Stimulated activated naive CD4-positive, alpha-beta T cell (primary cell): ENCODE data around the gene CRYAA.
"Not testable (repeated sequence)": the region's sequence is repeated elsewhere in the genome, so short reads cannot be mapped to it uniquely, and the experiment has no call there.

Experiments used
- DNase-seq, 6 experiments: peaks; one replicate each; lab custom pipeline; 2025; lab: John Stamatoyannopoulos, UW

The CRYAA gene

DNA sequence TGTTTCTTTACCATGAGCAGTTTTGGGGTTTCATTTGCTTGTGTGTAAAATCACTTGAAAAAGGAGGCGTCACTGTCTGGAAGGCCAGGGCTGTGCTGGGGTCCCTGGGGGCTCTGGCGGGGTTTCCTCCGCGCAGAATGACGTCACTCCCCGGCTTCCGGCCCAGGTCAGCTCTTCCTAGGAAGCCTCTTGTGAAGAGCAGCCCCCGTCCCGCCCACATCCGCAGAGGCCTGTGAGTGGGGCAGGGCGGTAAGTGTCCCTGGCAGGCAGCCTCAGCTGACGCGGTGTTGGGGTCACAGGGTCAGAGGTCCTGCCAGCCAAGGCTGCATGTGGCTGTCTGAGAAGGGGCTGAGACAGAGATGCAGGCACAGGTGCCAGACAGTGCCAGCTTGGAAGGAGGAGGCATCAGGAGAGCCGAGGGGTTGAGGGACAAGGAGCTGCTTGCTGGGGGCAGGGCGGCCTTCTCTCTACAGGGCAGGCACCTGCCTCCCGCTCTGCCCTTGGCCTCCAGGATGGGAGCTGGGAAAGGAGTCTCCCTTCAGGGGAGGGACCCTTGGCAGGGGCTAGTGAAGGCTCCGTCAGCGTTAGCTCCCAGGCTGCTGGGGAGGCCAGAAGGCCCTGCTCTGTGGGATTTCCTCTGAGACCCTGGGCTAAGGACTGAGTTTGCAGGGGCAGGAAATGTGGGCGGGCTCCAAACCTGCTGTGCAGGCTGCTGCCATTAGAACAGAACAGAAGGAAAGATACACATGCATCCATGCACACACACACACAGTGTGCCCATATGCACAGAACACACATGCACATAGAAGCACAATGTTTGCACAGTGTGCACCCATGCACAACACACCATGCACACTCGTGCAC lies 8.5 kb downstream of the CRYAA start:
- DNase-seq = not testable (repeated sequence)

DNA sequence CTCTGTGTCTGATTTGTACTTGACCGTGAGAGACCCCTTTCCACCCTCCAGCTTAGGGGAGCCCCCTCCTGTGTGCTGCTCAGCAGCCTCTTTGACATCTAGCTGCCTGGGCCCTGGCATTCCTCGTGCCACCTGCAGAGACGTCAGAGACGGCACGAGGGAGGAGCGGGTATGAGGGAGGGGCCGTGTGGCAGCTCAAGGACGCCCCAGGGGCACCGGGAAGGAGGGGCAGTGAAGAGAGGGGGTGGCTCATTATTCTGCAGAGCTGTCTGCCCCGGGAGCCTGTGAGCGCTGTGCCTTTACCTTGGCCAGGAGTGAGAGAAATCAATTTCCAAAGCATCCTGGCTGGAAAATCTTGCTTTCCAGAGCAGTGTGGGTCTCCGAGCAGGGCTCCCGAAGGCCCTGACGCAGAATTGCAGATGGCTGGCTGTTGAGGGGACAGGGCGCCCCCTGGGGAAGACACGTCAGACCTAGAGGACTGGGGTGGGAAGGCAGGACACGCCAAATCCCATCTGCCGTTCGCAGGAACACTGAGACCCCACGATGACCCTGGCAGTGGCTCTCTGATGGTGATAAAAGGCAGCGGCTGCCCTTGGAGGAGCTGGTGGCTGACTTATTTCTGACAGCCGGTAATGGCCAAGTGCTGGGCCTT lies 9.5 kb downstream of the CRYAA start:
- not testable (repeated sequence) for DNase-seq

DNA sequence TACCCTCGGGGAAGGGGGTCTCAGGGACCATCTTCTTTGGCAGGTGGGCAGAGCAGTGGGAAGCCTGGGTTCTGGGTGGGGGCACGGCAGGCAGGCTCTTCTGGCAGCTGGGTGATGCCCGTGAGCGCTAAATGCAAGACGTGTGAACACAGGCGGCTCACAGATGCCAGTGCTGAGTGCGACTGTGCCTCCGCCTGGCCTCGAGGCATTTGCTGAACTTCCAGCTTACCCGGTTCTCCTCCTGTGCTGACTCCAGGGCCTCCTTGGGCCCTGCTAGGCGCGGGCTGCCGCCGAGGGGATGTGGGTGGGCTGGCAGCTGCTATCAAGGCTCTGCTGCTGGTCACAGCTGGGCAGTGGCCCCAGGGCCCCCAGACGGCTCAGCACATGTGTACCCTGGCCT lies 12.2 kb downstream of the CRYAA start:
- not testable (repeated sequence) for DNase-seq

DNA sequence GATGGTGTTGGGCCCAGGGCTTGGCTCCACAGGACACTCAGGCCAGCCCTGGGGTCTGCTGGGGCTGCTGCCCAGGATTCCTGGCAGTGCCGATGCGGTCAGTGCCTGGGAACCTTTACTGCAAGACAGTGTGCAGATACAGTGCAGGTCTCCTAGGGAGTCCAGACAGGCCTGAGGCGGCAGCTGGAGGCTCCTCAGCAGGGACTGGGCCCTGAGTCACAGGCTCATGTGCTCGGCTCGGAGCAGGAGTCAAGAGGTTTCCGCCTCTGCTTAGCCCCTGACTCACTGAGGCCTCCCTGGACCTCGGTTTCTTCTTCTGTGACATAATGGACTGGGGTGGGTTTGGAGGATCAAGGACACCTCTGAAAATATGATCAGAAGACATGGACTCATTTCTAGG lies 18.5 kb downstream of the CRYAA start:
- not testable (repeated sequence) for DNase-seq

DNA sequence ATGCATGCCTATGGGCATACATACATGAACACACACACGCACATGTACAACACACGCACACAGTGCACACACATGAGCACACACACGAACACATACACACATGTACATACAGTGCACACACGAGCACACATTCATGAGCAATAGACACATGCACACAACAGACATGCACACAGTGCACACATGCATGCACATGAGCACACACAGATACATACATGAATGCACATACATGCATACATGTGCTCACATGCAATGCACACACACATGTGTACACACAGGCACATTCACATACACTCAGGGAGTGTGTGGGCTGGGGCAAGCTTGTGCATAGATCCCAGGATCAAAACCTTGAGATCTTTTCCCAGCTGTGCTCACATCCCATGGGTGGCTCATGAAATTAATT lies 18.9 kb downstream of the CRYAA start:
- DNase-seq = no peak

DNA sequence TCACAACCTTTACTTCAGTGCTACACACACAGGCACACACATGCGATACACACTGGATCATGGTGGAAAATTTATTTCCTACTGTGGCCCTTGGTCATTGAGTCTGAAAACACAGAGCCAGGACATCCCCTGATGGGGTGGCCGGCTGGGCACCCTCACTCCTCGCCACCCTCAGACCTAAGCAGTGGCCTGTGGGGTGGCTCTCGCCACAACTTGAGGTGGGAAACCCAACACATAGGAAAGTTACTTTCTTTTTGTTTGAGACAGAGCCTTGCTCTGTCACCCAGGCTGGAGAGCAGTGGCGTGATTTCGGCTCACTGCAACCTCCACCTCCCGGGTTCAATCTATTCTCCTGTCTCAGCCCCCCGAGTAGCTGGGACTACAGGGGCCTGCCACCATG lies 19.4 kb downstream of the CRYAA start:
- no peak for DNase-seq

DNA sequence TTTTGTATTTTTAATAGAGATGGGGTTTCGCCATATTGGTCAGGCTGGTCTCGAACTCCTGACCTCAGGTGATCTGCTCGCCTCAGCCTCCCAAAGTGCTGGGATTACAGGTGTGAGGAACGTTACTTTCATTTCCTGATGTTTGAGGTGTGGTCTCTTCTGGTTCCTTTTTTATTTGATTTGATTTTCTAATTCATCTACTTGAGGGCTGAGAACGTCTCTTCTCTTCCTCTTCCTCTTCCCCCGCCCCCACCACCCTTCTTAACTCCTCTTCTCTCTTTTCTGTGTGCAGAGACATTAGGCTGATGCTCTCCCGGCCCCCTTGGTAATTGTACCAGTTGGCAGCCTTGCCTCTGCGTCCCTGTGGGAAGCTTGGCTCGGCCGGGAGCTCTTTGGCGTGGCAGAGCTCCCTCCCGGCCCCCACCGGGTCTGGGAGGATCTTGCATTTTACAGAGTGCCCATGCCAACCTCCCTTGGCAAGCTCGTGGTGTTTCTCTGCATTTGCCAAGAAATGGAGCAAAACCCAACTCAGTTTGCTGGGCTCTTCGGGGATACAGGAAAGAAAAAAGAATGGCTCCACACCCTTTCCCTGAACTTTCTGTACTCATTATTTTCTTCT lies 19.9 kb downstream of the CRYAA start:
- DNase-seq = no peak

DNA sequence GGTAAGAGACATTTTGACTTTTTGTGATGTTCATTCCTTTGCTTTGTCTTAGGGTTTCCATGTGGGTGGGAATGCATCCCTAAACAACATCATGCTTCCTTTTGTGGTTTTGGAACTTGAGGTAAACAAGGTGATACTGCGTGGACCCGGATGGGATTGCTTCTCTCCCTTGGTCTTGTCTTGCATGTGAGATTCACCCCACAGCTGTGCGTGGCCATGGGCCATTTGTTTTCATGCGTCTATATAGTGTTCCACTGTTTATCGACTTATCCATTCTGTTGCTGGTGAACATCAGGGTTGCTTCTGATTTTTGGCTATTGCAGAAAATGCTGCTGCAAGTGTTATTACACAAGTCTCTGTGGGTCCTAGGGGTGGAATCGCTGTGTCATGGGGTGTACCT lies 21.1 kb downstream of the CRYAA start:
- DNase-seq = no peak

DNA sequence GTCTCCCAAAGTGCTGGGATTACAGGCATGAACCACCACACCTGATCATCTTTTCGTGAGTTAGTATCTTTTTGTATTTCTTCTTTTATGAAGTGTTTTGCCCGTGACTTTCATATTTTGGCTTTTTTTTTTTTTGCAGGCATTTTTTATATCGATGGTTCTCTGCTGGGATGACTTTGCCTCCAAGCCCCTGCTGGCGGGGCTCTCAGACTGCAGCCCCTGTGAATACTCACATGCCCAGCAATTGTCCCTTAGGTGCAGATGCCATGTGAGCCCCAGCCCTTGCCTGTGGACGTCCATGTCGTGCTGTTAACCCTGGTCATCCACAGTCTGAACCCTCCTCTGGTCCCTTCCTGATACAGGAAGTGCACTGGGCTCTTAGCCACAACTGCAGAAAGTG lies 21.7 kb downstream of the CRYAA start:
- DNase-seq = no peak

DNA sequence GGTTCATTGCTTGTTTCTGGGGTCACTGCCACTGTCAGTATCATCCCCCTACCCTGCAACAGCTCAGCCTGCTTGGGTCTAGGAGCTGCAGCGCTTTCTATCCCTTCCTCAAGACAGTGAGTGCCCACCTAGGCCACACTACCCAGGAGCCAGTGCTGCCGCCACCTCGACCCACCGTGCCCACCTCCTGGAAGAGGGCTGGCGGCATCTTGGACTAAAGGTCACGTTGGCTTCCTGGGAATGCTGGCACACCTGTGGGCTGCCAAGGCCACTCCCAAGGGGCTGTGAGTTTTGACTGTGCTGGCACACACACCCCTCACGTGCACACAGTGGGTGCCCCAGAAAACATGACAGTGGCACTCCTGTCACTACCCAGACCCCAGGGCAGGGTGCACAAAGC lies 22.1 kb downstream of the CRYAA start:
- no peak for DNase-seq

DNA sequence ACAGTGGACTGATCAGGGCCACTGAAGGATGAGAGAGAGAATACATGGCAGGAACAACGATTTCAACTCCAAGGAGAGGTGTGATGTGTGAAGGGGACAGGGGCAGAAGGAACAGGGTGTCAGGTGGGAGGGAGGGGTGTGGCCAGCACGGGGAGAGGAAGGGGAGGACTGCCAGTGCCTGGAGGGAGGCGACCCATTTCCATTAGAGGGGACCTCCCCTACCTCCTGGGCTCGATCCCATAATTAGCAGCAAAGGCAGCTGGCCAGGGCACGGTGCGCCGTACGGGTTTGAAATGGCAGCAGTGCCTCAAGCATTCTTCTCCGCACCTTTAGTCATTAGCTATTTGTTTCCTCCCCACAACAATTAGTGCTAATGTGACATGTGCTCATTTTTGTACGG lies 22.7 kb downstream of the CRYAA start:
- DNase-seq = no peak

DNA sequence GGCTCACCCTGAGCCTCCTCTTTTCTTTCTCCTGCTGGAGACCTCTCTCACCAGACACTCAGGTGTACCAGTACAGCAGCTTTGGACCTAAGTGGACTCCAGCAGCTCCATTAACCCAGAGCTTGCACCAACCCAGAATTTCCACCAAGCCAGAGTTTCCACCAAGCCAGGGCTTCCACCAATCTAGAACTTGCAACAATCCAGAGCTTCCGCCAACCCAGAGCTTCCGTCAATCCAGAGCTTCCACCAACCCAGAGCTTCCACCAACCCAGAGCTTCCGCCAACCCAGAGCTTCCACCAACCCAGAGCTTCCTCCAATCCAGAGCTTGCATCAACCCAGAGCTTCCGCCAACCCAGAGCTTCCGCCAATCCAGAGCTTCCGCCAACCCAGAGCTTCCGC lies 23.2 kb downstream of the CRYAA start:
- DNase-seq = no peak

DNA sequence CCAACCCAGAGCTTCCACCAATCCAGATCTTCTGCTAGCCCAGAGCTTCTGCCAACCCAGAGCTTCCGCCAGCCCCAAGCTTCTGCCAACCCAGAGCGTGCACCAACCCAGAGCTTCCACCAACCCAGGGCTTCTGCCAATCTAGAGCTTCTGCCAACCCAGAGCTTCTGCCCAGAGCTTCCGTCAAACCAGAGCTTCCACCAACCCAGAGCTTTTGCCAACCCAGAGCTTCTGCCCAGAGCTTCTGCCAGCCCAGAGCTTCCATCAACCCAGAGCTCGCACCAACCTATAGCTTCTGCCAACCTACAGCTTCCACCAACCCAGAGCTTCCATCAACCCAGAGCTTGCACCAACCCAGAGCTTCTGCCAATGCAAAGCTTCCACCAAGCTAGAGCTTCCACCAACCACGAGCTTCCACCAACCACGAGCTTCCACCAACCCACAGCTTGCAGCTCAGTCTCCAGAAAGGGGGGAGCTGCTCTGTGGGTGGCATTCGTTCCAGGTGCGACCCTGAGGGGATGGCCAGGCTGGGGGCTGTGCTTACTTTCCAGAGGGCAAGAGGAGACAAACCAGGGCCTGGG lies 23.8 kb downstream of the CRYAA start:
- DNase-seq = no peak

DNA sequence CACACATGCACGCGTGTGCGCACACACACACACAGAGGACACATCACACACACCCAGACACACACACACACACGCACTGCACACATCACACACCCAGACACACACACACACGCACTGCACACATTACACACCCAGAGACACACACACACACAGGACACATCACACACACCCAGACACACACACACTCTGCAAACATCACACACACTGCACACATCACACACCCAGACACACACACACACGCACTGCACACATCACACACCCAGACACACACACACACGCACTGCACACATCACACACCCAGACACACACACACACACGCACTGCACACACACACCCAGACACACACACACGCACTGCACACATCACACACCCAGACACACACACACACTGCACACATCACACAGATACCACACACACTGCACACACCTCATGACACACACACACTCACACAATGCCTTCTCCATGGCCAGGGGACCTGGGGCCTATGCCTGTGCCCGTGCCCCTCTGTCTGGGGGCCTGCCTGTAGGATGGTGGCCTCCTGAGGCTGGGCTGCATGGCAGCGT lies 24.4 kb downstream of the CRYAA start:
- DNase-seq = no peak

DNA sequence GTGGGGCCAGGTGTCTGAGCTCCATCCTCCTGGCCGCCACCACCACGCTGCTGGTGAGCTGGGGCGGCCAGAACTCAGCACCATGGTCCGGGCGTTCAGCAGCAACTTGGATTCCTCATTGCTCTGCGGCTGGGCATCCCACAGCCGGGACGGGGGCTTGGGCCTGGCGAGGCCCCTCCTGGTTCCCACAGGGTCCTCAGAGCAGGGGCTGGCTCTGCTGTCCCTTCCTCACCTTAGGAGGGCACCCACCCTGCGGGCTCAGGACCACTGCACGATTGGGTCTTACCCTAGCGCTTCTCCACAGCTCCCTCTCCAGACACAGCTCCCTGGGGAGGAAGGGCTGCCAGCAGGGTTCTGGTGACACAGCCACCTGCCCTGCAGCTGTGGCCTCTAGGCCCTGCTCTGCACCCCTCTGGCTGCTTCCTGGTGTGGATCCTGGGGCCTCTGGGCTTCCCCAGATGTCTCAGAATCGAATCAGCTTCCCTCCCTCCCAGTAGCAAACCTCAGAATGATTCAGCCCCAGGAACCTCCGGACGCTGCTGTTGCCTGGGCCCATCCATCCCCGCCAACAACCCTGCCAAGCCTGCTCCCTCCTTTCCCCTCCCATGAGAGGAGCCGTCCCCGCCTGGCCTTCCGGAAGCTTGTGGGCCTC lies 25.0 kb downstream of the CRYAA start:
- DNase-seq = no peak

DNA sequence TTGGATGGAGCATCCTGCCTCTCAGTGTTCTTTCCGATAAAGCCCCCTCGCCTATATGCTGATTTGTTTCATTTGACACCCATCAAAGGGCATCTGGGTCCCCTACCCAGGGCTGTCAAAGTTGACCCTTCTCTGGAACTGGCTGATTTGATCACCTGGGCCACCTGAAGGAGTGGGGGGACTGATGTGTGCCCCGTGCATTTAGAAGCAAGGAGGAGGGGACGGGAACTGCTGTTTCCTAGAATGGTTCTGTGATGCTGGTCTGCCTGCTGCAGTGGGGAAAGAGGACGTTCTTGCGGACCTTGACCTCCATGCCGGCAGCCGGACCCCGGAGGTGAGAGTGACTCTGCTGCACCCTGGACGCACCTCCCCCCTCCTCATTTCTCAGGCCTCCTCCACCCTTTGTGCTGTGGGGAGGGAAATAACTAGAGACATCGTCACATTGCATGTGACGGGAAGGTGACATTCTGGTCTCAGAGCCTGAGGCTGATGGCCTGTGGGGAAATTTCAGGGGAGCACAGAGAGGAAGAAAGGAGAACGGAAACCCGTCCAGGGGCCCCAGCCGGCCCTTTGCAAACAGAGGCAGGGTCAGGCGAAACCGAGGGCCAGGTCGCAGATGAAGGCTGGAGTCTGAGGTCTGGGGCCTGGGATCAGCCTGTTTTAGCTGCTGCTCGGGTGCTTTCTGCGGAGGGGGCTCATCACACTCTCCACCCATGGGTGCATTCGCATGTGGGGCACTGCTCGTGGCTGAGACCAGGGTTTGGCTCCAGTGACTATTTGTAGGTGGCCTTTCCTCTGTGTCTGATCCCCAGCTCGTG lies 25.7 kb downstream of the CRYAA start:
- no peak for DNase-seq

DNA sequence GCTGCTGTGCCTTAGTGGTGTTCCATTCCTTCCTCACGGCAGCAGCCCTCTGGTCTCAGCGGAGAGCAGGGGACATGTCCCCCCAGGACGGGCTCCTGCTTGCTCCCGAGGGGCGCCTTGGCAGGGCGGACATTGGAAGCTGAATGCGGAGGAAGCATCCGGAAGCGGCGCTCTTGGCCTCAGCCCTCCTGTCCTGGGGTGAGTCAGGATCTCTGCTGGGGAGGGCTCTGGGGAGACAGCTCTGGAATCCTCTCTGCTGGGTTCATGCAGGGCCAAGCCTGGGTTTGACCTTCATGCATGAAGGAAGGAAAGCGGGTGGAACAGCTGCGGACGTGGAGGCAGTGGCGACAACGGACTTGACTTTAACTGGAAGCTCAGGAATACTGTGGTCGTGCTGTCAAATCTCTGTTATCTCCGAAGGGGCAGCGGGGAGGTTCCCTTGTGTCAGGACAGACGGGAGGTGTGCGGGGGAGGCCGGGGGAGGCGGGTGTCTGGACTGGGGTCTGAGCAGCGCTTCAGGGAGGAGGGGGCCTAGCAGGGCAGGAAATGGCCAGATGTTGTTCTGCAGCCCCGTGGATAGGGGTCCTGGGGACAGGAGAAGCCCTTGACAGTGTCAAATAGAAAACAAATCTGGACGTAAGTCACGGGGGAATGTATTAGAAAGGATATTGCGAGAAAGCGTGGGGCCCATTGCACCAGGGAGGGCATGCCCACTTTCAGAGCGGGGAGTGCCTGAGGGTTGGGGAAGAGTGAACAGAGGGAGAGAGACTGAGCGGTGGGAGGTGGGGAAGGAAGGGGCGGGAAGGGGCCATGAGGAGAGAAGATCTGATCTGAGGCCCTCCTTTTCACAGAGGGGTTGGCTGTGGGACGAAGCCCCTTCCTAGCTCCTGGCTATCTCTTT lies 26.6 kb downstream of the CRYAA start:
- no peak for DNase-seq

DNA sequence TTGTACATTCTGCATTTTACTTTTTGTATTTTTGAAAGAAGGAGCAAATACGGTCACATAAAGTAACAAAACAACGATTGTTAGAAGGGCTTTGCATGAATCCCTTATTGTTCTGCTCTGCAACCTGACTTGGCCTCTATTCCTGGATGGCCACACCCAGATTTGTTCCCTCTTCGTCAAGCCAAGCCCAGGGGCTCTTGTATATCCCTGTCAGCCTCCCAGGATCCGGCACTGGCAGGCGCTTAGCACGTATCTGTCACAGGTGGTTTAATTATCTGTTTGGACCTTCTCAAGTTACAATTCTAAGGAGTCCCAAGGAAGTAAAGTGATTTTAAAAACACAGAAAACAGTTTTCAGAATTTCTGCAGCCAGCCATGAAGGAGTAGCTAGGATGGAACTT lies 28.0 kb downstream of the CRYAA start:
- DNase-seq = no peak

DNA sequence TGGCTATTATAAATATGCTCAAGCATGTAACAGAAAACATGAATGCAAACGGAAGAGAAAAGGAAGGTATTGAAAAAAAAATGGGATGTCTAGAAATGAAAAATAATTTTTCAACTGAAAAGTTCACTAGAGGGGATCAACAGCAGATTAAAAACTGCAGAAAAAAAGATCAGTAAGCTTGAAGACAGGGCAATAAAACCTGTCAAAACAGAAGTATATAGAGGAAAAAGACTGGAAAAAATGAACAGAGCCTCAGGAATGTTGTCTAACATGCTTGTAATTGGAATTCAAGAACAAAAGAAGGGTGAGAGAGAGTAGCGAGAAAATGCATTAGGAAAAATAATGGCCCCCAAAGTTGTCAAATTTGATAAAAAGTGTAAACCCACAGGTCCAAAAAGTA lies 29.6 kb downstream of the CRYAA start:
- DNase-seq = no peak

DNA sequence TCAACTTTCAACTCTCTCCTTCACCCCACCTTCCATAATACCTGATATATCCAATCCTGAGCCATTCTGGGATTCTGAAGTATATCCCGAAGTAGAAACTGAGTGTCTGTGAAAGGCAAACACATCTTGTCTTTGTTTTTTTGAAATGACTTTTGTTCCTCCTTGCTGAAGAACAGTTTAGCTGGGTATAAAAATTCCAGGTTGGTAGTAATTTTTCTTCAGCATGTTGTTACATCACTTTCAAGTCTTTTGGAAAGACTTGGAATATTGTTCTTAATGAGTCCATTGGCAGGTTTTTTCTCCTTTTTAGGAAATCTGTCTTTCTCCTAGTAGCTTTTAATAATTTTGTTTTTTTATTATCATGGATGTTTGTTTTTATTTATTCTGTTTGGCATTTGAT lies 32.7 kb downstream of the CRYAA start:
- no peak for DNase-seq
